HepG2 (cell line): ENCODE results near the gene TRIM72. TPM values are rescaled to one million over a fixed set of nuclear protein-coding genes. Genes with fewer than 3 reads are reported as not detected.

Experiments used
- ATAC-seq: fragments of 200-7000 bp; cut with Tn5 transposase; 3 replicates; pipeline ENCODE4 v1.9.1; 2020; ENCODE audit warnings: mild to moderate bottlenecking, moderate library complexity
- BruUV-seq: library from RNA; stranded (reverse); fragments of 400-500 nt; replicated peaks from 2 replicates; lab custom pipeline; 2021; lab: Mats Ljungman, UMichigan
- CTCF ChIA-PET: fragments of 300-600 bp; formaldehyde crosslinking; extraction: SDS; loops from one replicate; lab custom pipeline; 2021; ENCODE audit warnings: low total read pairs, inconsistent platforms, low intra/inter-chr PET ratio; lab: Yijun Ruan, JAX
- POLR2A ChIA-PET: fragments of 350-600 bp; sonication (Branson Sonifier 250); formaldehyde crosslinking; loops from one replicate; lab custom pipeline; 2020; ENCODE audit warnings: antibody characterized with exemption, inconsistent platforms; lab: Yijun Ruan, JAX
- DNase-seq: peaks from one replicate; pipeline ENCODE4 v3.0.0-alpha.2; 2015; ENCODE audit warnings: low spot score
- FAIRE-seq: peaks from 3 replicates; lab custom pipeline; 2011; peaks lifted over from hg19 to GRCh38; lab: Jason Lieb, UNC
- H2AFZ ChIP-seq: one replicate; pipeline ENCODE4 v1.6.1; 2011; ENCODE audit warnings: low read length, inconsistent platforms
- H3K27ac ChIP-seq: fragments of 300-600 bp; 3 replicates; pipeline ENCODE4 v1.8.0; 2011; ENCODE audit warnings: mixed run types, mild to moderate bottlenecking, mixed read lengths, low read length, inconsistent platforms; ENCODE audit not compliant: insufficient read depth; ENCODE audit errors: extremely low read length
- H3K27me3 ChIP-seq, 2 experiments: fragments of 200-600 bp in 1 of 2; 2 replicates in 1 of 2; 3 replicates in 1 of 2; pipeline versions ENCODE4 v1.6.0 to v1.8.0; 2011; ENCODE audit warnings: low read length in 2 of 2, mild to moderate bottlenecking in 2 of 2, moderate library complexity in 2 of 2, inconsistent platforms in 1 of 2; ENCODE audit not compliant: insufficient read depth in 2 of 2, control insufficient read depth in 1 of 2
- H3K36me3 ChIP-seq, 2 experiments: fragments of 200-600 bp in 1 of 2; replicated peaks in 1 of 2; 2 replicates in 1 of 2; 3 replicates in 1 of 2; pipeline versions ENCODE4 v1.5.1 to v1.8.0; 2011; ENCODE audit warnings: low read length in 2 of 2, inconsistent platforms in 1 of 2; ENCODE audit not compliant: insufficient read depth in 2 of 2, control insufficient read depth in 1 of 2
- H3K4me1 ChIP-seq: 2 replicates; pipeline ENCODE4 v1.5.1; 2012; ENCODE audit warnings: low read length, inconsistent platforms; ENCODE audit not compliant: insufficient read depth
- H3K4me2 ChIP-seq: 2 replicates; pipeline ENCODE4 v1.6.0; 2011; ENCODE audit warnings: low read depth, low read length, inconsistent platforms
- H3K4me3 ChIP-seq, 3 experiments: fragments of 200-600 bp in 1 of 3; sonication (generic), shearing (Covaris generic) in 1 of 3; replicated peaks in 1 of 3; 2 replicates each; pipeline ENCODE4 v1.5.1; 2011 to 2016; ENCODE audit warnings: low read length in 3 of 3, inconsistent platforms in 2 of 3, low read depth in 2 of 3, mild to moderate bottlenecking in 2 of 3, control low read depth in 1 of 3, mixed read lengths in 1 of 3; ENCODE audit not compliant: insufficient read depth in 1 of 3
- H3K79me2 ChIP-seq: one replicate; pipeline ENCODE4 v1.6.1; 2011; ENCODE audit warnings: low read length, inconsistent platforms; ENCODE audit not compliant: insufficient read depth
- H3K9ac ChIP-seq: 2 replicates; pipeline ENCODE4 v1.6.0; 2011; ENCODE audit warnings: mild to moderate bottlenecking, low read depth, low read length, inconsistent platforms; ENCODE audit not compliant: insufficient read depth
- H3K9me3 ChIP-seq: 2 replicates; pipeline ENCODE4 v1.5.1; 2012; ENCODE audit warnings: mild to moderate bottlenecking, low read length
- H4K20me1 ChIP-seq: 2 replicates; pipeline ENCODE4 v1.6.0; 2011; ENCODE audit warnings: inconsistent platforms, mild to moderate bottlenecking, low read length, moderate library complexity; ENCODE audit not compliant: insufficient read depth
- ARHGAP35 ChIP-seq: sonication (generic); formaldehyde crosslinking; IDR thresholded peaks from 2 replicates; pipeline ENCODE4 v1.9.0; 2022; ENCODE audit warnings: mild to moderate bottlenecking, inconsistent platforms, moderate library complexity, missing genetic modification reagents, borderline replicate concordance
- E2F5 ChIP-seq: sonication (generic); formaldehyde crosslinking; conservative IDR thresholded peaks from 2 replicates; pipeline ENCODE4 v1.4.0; 2020; ENCODE audit warnings: missing genetic modification reagents
- THAP11 ChIP-seq: IDR thresholded peaks from 2 replicates; pipeline ENCODE4 v1.6.1; 2016; ENCODE audit warnings: missing biosample characterization, missing genetic modification reagents
- ZNF20 ChIP-seq: sonication (generic); formaldehyde crosslinking; IDR thresholded peaks from 2 replicates; pipeline ENCODE4 v1.4.0; 2020; ENCODE audit warnings: mild to moderate bottlenecking, moderate library complexity, missing genetic modification reagents
- ZNF318 ChIP-seq: sonication (generic); formaldehyde crosslinking; IDR thresholded peaks from 2 replicates; pipeline ENCODE4 v1.4.0; 2020; ENCODE audit warnings: mild to moderate bottlenecking, missing genetic modification reagents
- ZNF607 ChIP-seq: sonication (generic); formaldehyde crosslinking; IDR thresholded peaks from 2 replicates; pipeline ENCODE4 v1.5.1; 2020; ENCODE audit warnings: missing genetic modification reagents, mild to moderate bottlenecking, borderline replicate concordance
- WGBS: methylation state at CpG from one replicate; pipeline ENCODE4 v1.1.6; 2017; ENCODE audit warnings: low lambda C conversion rate; 5-methylcytosine and 5-hydroxymethylcytosine counted together
- in situ Hi-C: cut with HindIII; loops from 2 replicates; pipeline ENCODE4 v1.10.0; 2017; ENCODE audit warnings: low pct_unique_long_range_greater_than_20kb; ENCODE audit not compliant: extremely low pct_ligation_motif_present
- intact Hi-C: fragments of 100-400 bp; cut with micrococcal nuclease; formaldehyde crosslinking; loops from one replicate; pipeline ENCODE4 v1.10.0; 2022; ENCODE audit not compliant: unreplicated experiment
- polyA plus RNA-seq, 8 experiments: library from polyadenylated mRNA; depleted of rRNA in 3 of 8; stranded (reverse) in 7 of 8; unstranded in 1 of 8; fragments of >200 nt; fragmentation: Illumina TruSeq in 4 of 8; extraction: Trizol in 4 of 8; gene quantifications; 2 replicates each; pipeline versions ENCODE4 v1.2.1 to v1.2.3, GENCODE V29; 2011 to 2016; ENCODE audit warnings: low read depth in 4 of 8, missing spikeins in 1 of 8, mixed read lengths in 1 of 8; ENCODE audit not compliant: insufficient read depth in 1 of 8
- total RNA-seq, 5 experiments: library from RNA; depleted of rRNA; stranded (reverse); fragments of >200 nt; fragmentation: Illumina TruSeq; extraction: Trizol; gene quantifications; 2 replicates each; pipeline ENCODE4 v1.2.3, GENCODE V29; 2016; ENCODE audit warnings: low read depth in 1 of 5
- TF ChIP-seq, protein P1 (sequence below): sonication (generic); formaldehyde crosslinking; IDR thresholded peaks from 2 replicates; pipeline ENCODE4 v1.8.1; 2023; ENCODE audit warnings: mild to moderate bottlenecking, missing genetic modification reagents
- TF ChIP-seq, protein P2 (sequence below): sonication (generic); formaldehyde crosslinking; IDR thresholded peaks from 2 replicates; pipeline ENCODE4 v1.4.0; 2020; ENCODE audit warnings: missing genetic modification reagents, borderline replicate concordance
- TF ChIP-seq, protein P3 (sequence below): sonication (generic); formaldehyde crosslinking; IDR thresholded peaks from 2 replicates; pipeline ENCODE4 v1.5.0; 2020; ENCODE audit warnings: missing genetic modification reagents, mild to moderate bottlenecking, borderline replicate concordance
- TF ChIP-seq, protein P4 (sequence below): sonication (generic); formaldehyde crosslinking; IDR thresholded peaks from 2 replicates; pipeline ENCODE4 v1.8.1; 2023; ENCODE audit warnings: missing genetic modification reagents, mild to moderate bottlenecking, borderline replicate concordance

Gene TRIM72
- total and polyA plus RNA-seq, 2 of the 13 experiments (the other 11 are each of a cell fraction or from before 2014, with no cell fraction given) = not detected

DNA sequence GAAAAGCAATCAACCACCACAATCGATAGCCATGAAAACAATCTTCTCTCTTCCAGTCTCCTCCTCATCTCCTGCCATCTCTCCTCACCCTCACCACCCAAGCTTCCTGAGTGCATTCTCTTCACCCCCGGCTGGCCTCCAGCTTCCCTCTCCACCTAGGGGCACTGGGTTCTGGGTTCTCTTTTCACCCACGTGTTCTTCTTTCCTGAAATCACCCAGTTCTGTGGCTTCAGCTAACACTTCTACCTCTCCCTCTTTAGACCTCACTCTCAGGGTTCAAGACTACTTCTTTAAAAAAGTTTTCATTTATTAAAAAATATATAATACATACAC lies 54.1 kb downstream of the TRIM72 start:
- Histone ChIP-seq H3K79me2 (no peaks in the 10 kb centered on the region), H4K20me1 (no peaks in the 10 kb centered on the region), H3K4me2 (no peak overlapping the region), H3K4me1 (no peaks in the 10 kb centered on the region), H3K36me3 (no peaks in the 10 kb centered on the region), H2AFZ (no peak overlapping the region), H3K27me3 (peaks cover 0 to 24% of the 10 kb centered on the region in 2 experiments; a peak in 3 of 5 replicates), H3K4me3 (no peak overlapping the region), H3K9me3 (no peaks in the 10 kb centered on the region), H3K9ac (no peak overlapping the region), H3K27ac (no peak overlapping the region)
- in situ Hi-C loops (no loop called here), intact Hi-C loops (no loop called here)
- FAIRE-seq (no peak), DNase-seq (no peak), ATAC-seq (no peak)
- 2% methylated on average over 3 of the region's 3 CpGs for WGBS
- CTCF ChIA-PET = no interaction called here
- BruUV-seq = no TSS peak
- POLR2A ChIA-PET = no interaction called here
- TF ChIP-seq THAP11 (CRISPR knock-in tag) (no peak), ARHGAP35 (CRISPR knock-in tag) (no peak), ZNF20 (CRISPR knock-in tag) (no peak), ZNF318 (no peak), E2F5 (no peak), ZNF607 (CRISPR knock-in tag) (no peak)
- TF ChIP-seq, protein P1, sequence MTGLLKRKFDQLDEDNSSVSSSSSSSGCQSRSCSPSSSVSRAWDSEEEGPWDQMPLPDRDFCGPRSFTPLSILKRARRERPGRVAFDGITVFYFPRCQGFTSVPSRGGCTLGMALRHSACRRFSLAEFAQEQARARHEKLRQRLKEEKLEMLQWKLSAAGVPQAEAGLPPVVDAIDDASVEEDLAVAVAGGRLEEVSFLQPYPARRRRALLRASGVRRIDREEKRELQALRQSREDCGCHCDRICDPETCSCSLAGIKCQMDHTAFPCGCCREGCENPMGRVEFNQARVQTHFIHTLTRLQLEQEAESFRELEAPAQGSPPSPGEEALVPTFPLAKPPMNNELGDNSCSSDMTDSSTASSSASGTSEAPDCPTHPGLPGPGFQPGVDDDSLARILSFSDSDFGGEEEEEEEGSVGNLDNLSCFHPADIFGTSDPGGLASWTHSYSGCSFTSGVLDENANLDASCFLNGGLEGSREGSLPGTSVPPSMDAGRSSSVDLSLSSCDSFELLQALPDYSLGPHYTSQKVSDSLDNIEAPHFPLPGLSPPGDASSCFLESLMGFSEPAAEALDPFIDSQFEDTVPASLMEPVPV (CRISPR knock-in tag) = no peak
- TF ChIP-seq, protein P2, sequence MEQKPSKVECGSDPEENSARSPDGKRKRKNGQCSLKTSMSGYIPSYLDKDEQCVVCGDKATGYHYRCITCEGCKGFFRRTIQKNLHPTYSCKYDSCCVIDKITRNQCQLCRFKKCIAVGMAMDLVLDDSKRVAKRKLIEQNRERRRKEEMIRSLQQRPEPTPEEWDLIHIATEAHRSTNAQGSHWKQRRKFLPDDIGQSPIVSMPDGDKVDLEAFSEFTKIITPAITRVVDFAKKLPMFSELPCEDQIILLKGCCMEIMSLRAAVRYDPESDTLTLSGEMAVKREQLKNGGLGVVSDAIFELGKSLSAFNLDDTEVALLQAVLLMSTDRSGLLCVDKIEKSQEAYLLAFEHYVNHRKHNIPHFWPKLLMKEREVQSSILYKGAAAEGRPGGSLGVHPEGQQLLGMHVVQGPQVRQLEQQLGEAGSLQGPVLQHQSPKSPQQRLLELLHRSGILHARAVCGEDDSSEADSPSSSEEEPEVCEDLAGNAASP (CRISPR knock-in tag) = no peak
- TF ChIP-seq, protein P3, sequence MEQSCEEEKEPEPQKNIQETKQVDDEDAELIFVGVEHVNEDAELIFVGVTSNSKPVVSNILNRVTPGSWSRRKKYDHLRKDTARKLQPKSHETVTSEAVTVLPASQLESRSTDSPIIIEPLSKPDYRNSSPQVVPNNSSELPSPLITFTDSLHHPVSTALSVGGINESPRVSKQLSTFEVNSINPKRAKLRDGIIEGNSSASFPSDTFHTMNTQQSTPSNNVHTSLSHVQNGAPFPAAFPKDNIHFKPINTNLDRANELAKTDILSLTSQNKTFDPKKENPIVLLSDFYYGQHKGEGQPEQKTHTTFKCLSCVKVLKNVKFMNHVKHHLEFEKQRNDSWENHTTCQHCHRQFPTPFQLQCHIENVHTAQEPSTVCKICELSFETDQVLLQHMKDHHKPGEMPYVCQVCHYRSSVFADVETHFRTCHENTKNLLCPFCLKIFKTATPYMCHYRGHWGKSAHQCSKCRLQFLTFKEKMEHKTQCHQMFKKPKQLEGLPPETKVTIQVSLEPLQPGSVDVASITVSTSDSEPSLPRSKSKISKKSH (CRISPR knock-in tag) = no peak
- TF ChIP-seq, protein P4, sequence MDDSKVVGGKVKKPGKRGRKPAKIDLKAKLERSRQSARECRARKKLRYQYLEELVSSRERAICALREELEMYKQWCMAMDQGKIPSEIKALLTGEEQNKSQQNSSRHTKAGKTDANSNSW (CRISPR knock-in tag) = no peak
